ENCODE results near the gene MRGPRE. TPM values are rescaled to one million over a fixed set of nuclear protein-coding genes. Genes with fewer than 3 reads are reported as not detected.
"Not testable (repeated sequence)": the region's sequence is repeated elsewhere in the genome, so short reads cannot be mapped to it uniquely, and the experiment has no call there.

MRGPRE gene
- total and polyA plus RNA-seq, 4 experiments from 2014 or later, result not detected

- H3K27me3 ChIP-seq (ENCODE audit: insufficient read depth, low read length); H3K9me3 ChIP-seq (ENCODE audit: control insufficient read depth in 1 of 2, low read length in 2 of 2); H3K4me3 Mint-ChIP-seq; H3K27me3 Mint-ChIP-seq; H3K9me3 Mint-ChIP-seq; H3K36me3 ChIP-seq (ENCODE audit: insufficient read depth, low read length); H3K4me1 Mint-ChIP-seq; H3K27ac Mint-ChIP-seq; H3K36me3 Mint-ChIP-seq; H3K4me3 ChIP-seq (ENCODE audit: low read length in 2 of 2); H3K27ac ChIP-seq (ENCODE audit: low read depth, low read length); H3K4me1 ChIP-seq (ENCODE audit: insufficient read depth, low read length); intact Hi-C loops (cut with micrococcal nuclease); CTCF ChIA-PET (ENCODE audit: partially characterized antibody); DNase-seq; POLR2A ChIA-PET (ENCODE audit: partially characterized antibody): not testable (repeated sequence)
Measured at GRCh38 chr11:3255241-3255640, 23.0 kb upstream of the MRGPRE start.

DNA sequence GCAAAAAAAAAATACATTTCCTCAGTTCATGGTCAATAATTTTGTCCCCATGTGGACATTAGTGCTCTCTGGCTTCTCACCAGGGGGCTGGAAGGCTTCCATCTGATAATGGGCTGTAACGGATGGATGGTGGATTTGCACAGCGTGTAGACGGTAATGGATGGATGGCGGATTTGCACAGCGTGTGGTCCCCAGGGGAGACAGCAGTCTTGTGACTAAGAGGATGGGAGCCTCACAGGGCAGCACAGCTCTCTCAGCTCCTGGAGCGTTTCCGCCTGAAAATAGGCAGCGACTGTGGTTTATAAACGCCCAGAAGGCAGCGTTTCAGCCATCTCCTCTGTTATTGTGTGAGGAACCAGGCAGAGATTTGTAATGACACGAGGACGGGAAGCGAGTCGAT lies 22.6 kb upstream of the MRGPRE start:
- H3K27ac Mint-ChIP-seq; DNase-seq; intact Hi-C loops (cut with micrococcal nuclease); H3K4me3 ChIP-seq (ENCODE audit: low read length in 2 of 2); H3K4me1 ChIP-seq (ENCODE audit: insufficient read depth, low read length); H3K36me3 Mint-ChIP-seq; H3K36me3 ChIP-seq (ENCODE audit: insufficient read depth, low read length); H3K27me3 ChIP-seq (ENCODE audit: insufficient read depth, low read length); H3K27me3 Mint-ChIP-seq; H3K9me3 ChIP-seq (ENCODE audit: control insufficient read depth in 1 of 2, low read length in 2 of 2); CTCF ChIA-PET (ENCODE audit: partially characterized antibody); POLR2A ChIA-PET (ENCODE audit: partially characterized antibody); H3K27ac ChIP-seq (ENCODE audit: low read depth, low read length); H3K4me1 Mint-ChIP-seq; H3K4me3 Mint-ChIP-seq; H3K9me3 Mint-ChIP-seq: not testable (repeated sequence)

- CTCF ChIA-PET (ENCODE audit: partially characterized antibody), result no interaction called here
- POLR2A ChIA-PET (ENCODE audit: partially characterized antibody), result no interaction called here
- no peaks in the 10 kb centered on the region for H3K9me3 Mint-ChIP-seq
- H3K27me3 Mint-ChIP-seq, result peaks cover 7 to 8% of the 10 kb centered on the region in 2 donors
- Histone ChIP-seq H3K4me3 (ENCODE audit: low read length in 2 of 2) (no peak overlapping the region), H3K36me3 (ENCODE audit: insufficient read depth, low read length) (no peaks in the 10 kb centered on the region), H3K9me3 (ENCODE audit: control insufficient read depth in 1 of 2, low read length in 2 of 2) (no peaks in the 10 kb centered on the region), H3K27me3 (ENCODE audit: insufficient read depth, low read length) (no peaks in the 10 kb centered on the region), H3K4me1 (ENCODE audit: insufficient read depth, low read length) (no peaks in the 10 kb centered on the region), H3K27ac (ENCODE audit: low read depth, low read length) (no peak overlapping the region)
- H3K4me3 Mint-ChIP-seq, result no peak overlapping the region
- intact Hi-C loops (cut with micrococcal nuclease), result no loop called here
- no peaks in the 10 kb centered on the region for H3K4me1 Mint-ChIP-seq
- no peak overlapping the region for H3K27ac Mint-ChIP-seq
- H3K36me3 Mint-ChIP-seq, result no peaks in the 10 kb centered on the region
- no peak for DNase-seq
Measured at GRCh38 chr11:3245071-3245470, 12.9 kb upstream of the MRGPRE start.

DNA sequence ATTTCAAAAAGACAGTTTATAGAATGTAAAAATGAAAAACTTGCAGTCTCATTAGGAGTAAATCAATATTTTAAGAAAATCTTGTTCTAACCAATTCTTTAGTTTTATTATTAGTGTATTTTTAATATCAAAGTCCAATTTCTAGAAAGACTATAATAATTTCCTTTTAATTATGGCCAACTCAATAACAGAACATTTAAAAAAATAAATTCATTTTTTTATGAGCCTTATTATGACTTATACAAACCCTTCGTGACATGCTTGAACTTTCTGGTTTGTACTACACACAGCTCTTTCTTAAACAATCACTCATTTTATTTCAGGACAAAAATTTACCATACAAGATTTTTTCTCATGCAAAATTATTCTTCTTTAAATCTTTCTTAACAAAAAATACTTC lies 11.7 kb upstream of the MRGPRE start:
- H3K36me3 Mint-ChIP-seq, result no peaks in the 10 kb centered on the region
- no peaks in the 10 kb centered on the region for H3K27me3 ChIP-seq (ENCODE audit: insufficient read depth, low read length)
- no peaks in the 10 kb centered on the region for H3K4me1 ChIP-seq (ENCODE audit: insufficient read depth, low read length)
- POLR2A ChIA-PET (ENCODE audit: partially characterized antibody), result no interaction called here
- no peak overlapping the region for H3K27ac Mint-ChIP-seq
- DNase-seq, result no peak
- no peaks in the 10 kb centered on the region for H3K36me3 ChIP-seq (ENCODE audit: insufficient read depth, low read length)
- H3K4me3 Mint-ChIP-seq, result no peak overlapping the region
- H3K27ac ChIP-seq (ENCODE audit: low read depth, low read length), result no peak overlapping the region
- no peaks in the 10 kb centered on the region for H3K4me1 Mint-ChIP-seq
- H3K4me3 ChIP-seq (ENCODE audit: low read length in 2 of 2), result no peak overlapping the region
- H3K9me3 Mint-ChIP-seq, result no peaks in the 10 kb centered on the region
- intact Hi-C loops (cut with micrococcal nuclease), result no loop called here
- no peaks in the 10 kb centered on the region for H3K9me3 ChIP-seq (ENCODE audit: control insufficient read depth in 1 of 2, low read length in 2 of 2)
- CTCF ChIA-PET (ENCODE audit: partially characterized antibody), result no interaction called here
- peaks cover 8 to 12% of the 10 kb centered on the region in 2 donors for H3K27me3 Mint-ChIP-seq

- H3K27me3 ChIP-seq (ENCODE audit: insufficient read depth, low read length), result no peaks in the 10 kb centered on the region
- no peaks in the 10 kb centered on the region for H3K36me3 ChIP-seq (ENCODE audit: insufficient read depth, low read length)
- no peak for DNase-seq
- Mint-ChIP-seq H3K27ac (no peak overlapping the region), H3K4me3 (no peak overlapping the region), H3K9me3 (peaks cover 0 to 2% (median 0%) of the 10 kb centered on the region in 8 donors), H3K36me3 (no peaks in the 10 kb centered on the region), H3K4me1 (no peaks in the 10 kb centered on the region), H3K27me3 (peaks cover 5 to 6% of the 10 kb centered on the region in 2 donors)
- POLR2A ChIA-PET (ENCODE audit: partially characterized antibody), result no interaction called here
- CTCF ChIA-PET (ENCODE audit: partially characterized antibody), result no interaction called here
- intact Hi-C loops (cut with micrococcal nuclease), result no loop called here
- H3K27ac ChIP-seq (ENCODE audit: low read depth, low read length), result no peak overlapping the region
- no peak overlapping the region for H3K4me3 ChIP-seq (ENCODE audit: low read length in 2 of 2)
- no peaks in the 10 kb centered on the region for H3K9me3 ChIP-seq (ENCODE audit: control insufficient read depth in 1 of 2, low read length in 2 of 2)
- no peaks in the 10 kb centered on the region for H3K4me1 ChIP-seq (ENCODE audit: insufficient read depth, low read length)
Measured at GRCh38 chr11:3237119-3237518, 4.9 kb upstream of the MRGPRE start.

GRCh38 chr11:3234846-3235245 lies 2.6 kb upstream of the MRGPRE start:
- H3K9me3 Mint-ChIP-seq, result peaks cover 0 to 2% (median 0%) of the 10 kb centered on the region in 8 donors
- H3K36me3 Mint-ChIP-seq, result no peaks in the 10 kb centered on the region
- no peak for DNase-seq
- Histone ChIP-seq H3K36me3 (ENCODE audit: insufficient read depth, low read length) (no peaks in the 10 kb centered on the region), H3K4me1 (ENCODE audit: insufficient read depth, low read length) (no peaks in the 10 kb centered on the region), H3K27me3 (ENCODE audit: insufficient read depth, low read length) (no peaks in the 10 kb centered on the region), H3K9me3 (ENCODE audit: control insufficient read depth in 1 of 2, low read length in 2 of 2) (no peaks in the 10 kb centered on the region), H3K4me3 (ENCODE audit: low read length in 2 of 2) (no peak overlapping the region), H3K27ac (ENCODE audit: low read depth, low read length) (no peak overlapping the region)
- H3K4me3 Mint-ChIP-seq, result no peak overlapping the region
- ChIA-PET POLR2A (ENCODE audit: partially characterized antibody) (no interaction called here), CTCF (ENCODE audit: partially characterized antibody) (no interaction called here)
- no peaks in the 10 kb centered on the region for H3K4me1 Mint-ChIP-seq
- H3K27me3 Mint-ChIP-seq, result peaks cover 5% of the 10 kb centered on the region in 2 donors
- H3K27ac Mint-ChIP-seq, result no peak overlapping the region
- intact Hi-C loops (cut with micrococcal nuclease), result no loop called here

DNA sequence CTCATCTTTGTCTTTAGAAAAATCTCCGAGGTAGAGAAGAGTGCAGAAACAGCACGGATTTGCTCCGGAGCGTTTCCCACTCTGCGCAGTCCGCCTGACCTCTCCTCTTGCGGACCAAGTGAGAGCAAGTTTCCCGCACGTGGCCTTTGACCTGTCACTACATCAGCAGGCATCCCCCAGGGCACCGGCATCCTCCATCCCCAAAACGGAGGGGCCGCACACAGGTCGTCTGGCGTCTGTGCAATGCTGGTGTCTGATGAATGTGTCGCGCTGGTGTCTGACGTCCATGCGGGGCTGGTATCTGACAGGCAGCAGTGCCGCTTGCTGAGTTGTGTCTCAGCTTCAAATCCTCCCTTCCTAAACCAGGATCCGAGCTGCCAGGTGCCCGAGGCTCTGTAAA lies 739 bp upstream of the MRGPRE start:
- Mint-ChIP-seq H3K36me3 (no peaks in the 10 kb centered on the region), H3K4me3 (no peak overlapping the region), H3K27me3 (peaks cover 1 to 3% of the 10 kb centered on the region in 2 donors), H3K9me3 (peaks cover 0 to 2% (median 0%) of the 10 kb centered on the region in 8 donors), H3K4me1 (no peaks in the 10 kb centered on the region), H3K27ac (no peak overlapping the region)
- no peak overlapping the region for H3K4me3 ChIP-seq (ENCODE audit: low read length in 2 of 2)
- H3K27me3 ChIP-seq (ENCODE audit: insufficient read depth, low read length), result no peaks in the 10 kb centered on the region
- intact Hi-C loops (cut with micrococcal nuclease), result no loop called here
- POLR2A ChIA-PET (ENCODE audit: partially characterized antibody), result no interaction called here
- H3K9me3 ChIP-seq (ENCODE audit: control insufficient read depth in 1 of 2, low read length in 2 of 2), result no peaks in the 10 kb centered on the region
- no peaks in the 10 kb centered on the region for H3K36me3 ChIP-seq (ENCODE audit: insufficient read depth, low read length)
- CTCF ChIA-PET (ENCODE audit: partially characterized antibody), result no interaction called here
- no peaks in the 10 kb centered on the region for H3K4me1 ChIP-seq (ENCODE audit: insufficient read depth, low read length)
- no peak for DNase-seq
- no peak overlapping the region for H3K27ac ChIP-seq (ENCODE audit: low read depth, low read length)

- Histone ChIP-seq H3K4me3 (ENCODE audit: low read length in 2 of 2) (no peak overlapping the region), H3K9me3 (ENCODE audit: control insufficient read depth in 1 of 2, low read length in 2 of 2) (no peaks in the 10 kb centered on the region), H3K27me3 (ENCODE audit: insufficient read depth, low read length) (no peaks in the 10 kb centered on the region), H3K36me3 (ENCODE audit: insufficient read depth, low read length) (no peaks in the 10 kb centered on the region), H3K27ac (ENCODE audit: low read depth, low read length) (no peak overlapping the region), H3K4me1 (ENCODE audit: insufficient read depth, low read length) (no peaks in the 10 kb centered on the region)
- Mint-ChIP-seq H3K4me3 (no peak overlapping the region), H3K27ac (no peak overlapping the region), H3K4me1 (no peaks in the 10 kb centered on the region), H3K27me3 (peaks cover 2 to 5% of the 10 kb centered on the region in 2 donors), H3K36me3 (no peaks in the 10 kb centered on the region), H3K9me3 (peaks cover 0 to 2% (median 0%) of the 10 kb centered on the region in 8 donors)
- intact Hi-C loops (cut with micrococcal nuclease), result no loop called here
- no peak for DNase-seq
- POLR2A ChIA-PET (ENCODE audit: partially characterized antibody), result no interaction called here
- CTCF ChIA-PET (ENCODE audit: partially characterized antibody), result no interaction called here
Measured at GRCh38 chr11:3231550-3231850, 717 bp downstream of the MRGPRE start.
